Pancreas (tissue), 10 donors: ENCODE measurements around the gene ACAD11. TPM values are rescaled to one million over a fixed set of nuclear protein-coding genes. Genes with fewer than 3 reads are reported as not detected.

Experiments
- ATAC-seq, 4 donors: fragments of 200-7000 bp; cut with Tn5 transposase; one replicate each; pipeline versions ENCODE4 v1.8.0 to v1.9.1; 2020; ENCODE audit warnings: mild to moderate bottlenecking in 4 of 4, moderate library complexity in 4 of 4
- DNase-seq, 6 donors: peaks; one replicate each; pipeline ENCODE4 v3.0.0-alpha.2; 2020
- FAIRE-seq: peaks from 2 replicates; lab custom pipeline; 2012; peaks lifted over from hg19 to GRCh38; lab: Jason Lieb, UNC
- H3K27ac ChIP-seq, 4 donors: fragments of 200-600 bp; sonication (generic); 1 replicate in 3 of 4; 2 replicates in 1 of 4; pipeline versions ENCODE4 v1.5.0 to v1.8.0; 2020
- H3K27me3 ChIP-seq, 4 donors: fragments of 200-600 bp; one replicate each; pipeline ENCODE4 v1.8.0; 2021
- H3K36me3 ChIP-seq, 3 donors: fragments of 200-600 bp; sonication (generic) in 1 of 3; one replicate each; pipeline versions ENCODE4 v1.5.0 to v1.8.0; 2020 to 2021
- H3K4me1 ChIP-seq, 3 donors: fragments of 200-600 bp; one replicate each; pipeline ENCODE4 v1.8.0; 2021
- H3K4me3 ChIP-seq, 4 donors: fragments of 200-600 bp; sonication (generic) in 2 of 4; one replicate each; pipeline versions ENCODE4 v1.5.0 to v1.8.0; 2020 to 2021
- H3K9me3 ChIP-seq, 4 donors: fragments of 200-600 bp; one replicate each; pipeline ENCODE4 v1.8.0; 2021
- CTCF ChIP-seq, 4 donors: fragments of 200-600 bp; sonication (generic) in 3 of 4; IDR thresholded peaks; one replicate each; pipeline versions ENCODE4 v1.5.0 to v1.8.0; 2021; ENCODE audit warnings: antibody characterized with exemption in 4 of 4
- WGBS, 2 donors: extraction: QIAGEN DNeasy Blood & Tissue Kit; methylation state at CpG; one replicate each; pipeline ENCODE4 v1.1.7; 2013; 5-methylcytosine and 5-hydroxymethylcytosine counted together
- intact Hi-C, 3 donors: fragments of 100-400 bp; cut with DNase I; formaldehyde crosslinking; loops; one replicate each; pipeline versions ENCODE4 v1.11.1 to v1.14.2; 2022
- polyA plus RNA-seq, 2 donors: library from polyadenylated mRNA; stranded (reverse); fragments of 200-250 nt; gene quantifications; one replicate each; pipeline ENCODE4 v1.2.3, GENCODE V29; 2013
- total RNA-seq, 6 donors: library from RNA; stranded (reverse); fragmentation: NEBNext Ultra II Directional in 4 of 6; extraction: Animal tissue kit (Norgen Biotek cat#: 25700) in 4 of 6; gene quantifications; one replicate each; pipeline versions ENCODE4 v1.2.1 to v1.2.4, GENCODE V29; 2021 to 2023
- donor health status: healthy with polysubstance abuse.
- donor health status: DM: no; HTN: no; CAD: no; lungs with moderate emphysema.
- donor health status: DM: no; HTN: no; CAD: no.
- donor health status: control.
- donor health status: control.
- donor health status: Bipolar disorder and iron deficiency.
- donor health status: DM: yes; HTN: yes; CAD: no.
- donor health status: DM: no; HTN: no; CAD: no.
- donor health status: DM: no; HTN: no; CAD: no.
- donor health status: DM: yes; HTN: yes; CAD: no.

ACAD11 gene
- total and polyA plus RNA-seq, 8 donors: 6.6 to 31.7 (median 12.4) TPM

- TF ChIP-seq CTCF (IDR thresholded peaks at IDR 0.05): no peak
Observed at GRCh38 chr3:132626955-132627354, 32.7 kb downstream of the ACAD11 start.

GRCh38 chr3:132625613-132626012 lies 34.0 kb downstream of the ACAD11 start:
- Histone ChIP-seq H3K27me3 (no peaks in the 10 kb centered on the region), H3K4me1 (peaks cover 0 to 5% (median 0%) of the 10 kb centered on the region in 3 donors), H3K36me3 (peaks cover 0 to 3% (median 0%) of the 10 kb centered on the region in 3 donors), H3K27ac (no peak overlapping the region), H3K4me3 (no peak overlapping the region), H3K9me3 (no peaks in the 10 kb centered on the region)
- WGBS, 2 donors: 96 to 97% methylated on average over 1 of the region's 1 CpG
- DNase-seq (no peak), ATAC-seq (no peak), FAIRE-seq (no peak)
- intact Hi-C loops: no loop called here
- no peak for TF ChIP-seq CTCF (IDR thresholded peaks at IDR 0.05)

More at GRCh38 chr3:132626955-132627354, 32.7 kb downstream of the ACAD11 start:
- no peaks in the 10 kb centered on the region for H3K27me3 ChIP-seq
- 94 to 95% methylated on average over 6 of the region's 6 CpGs for WGBS, 2 donors
- H3K9me3 ChIP-seq: no peaks in the 10 kb centered on the region
- peaks cover 0 to 5% (median 0%) of the 10 kb centered on the region in 3 donors for H3K4me1 ChIP-seq
- intact Hi-C loops: no loop called here
- H3K4me3 ChIP-seq: no peak overlapping the region
- DNase-seq (no peak), FAIRE-seq (no peak), ATAC-seq (no peak)
- H3K36me3 ChIP-seq: peaks cover 0 to 3% (median 0%) of the 10 kb centered on the region in 3 donors
- no peak overlapping the region for H3K27ac ChIP-seq

GRCh38 chr3:132624790-132625189 lies 34.8 kb downstream of the ACAD11 start:
- WGBS, 2 donors: 96 to 98% methylated on average over 7 of the region's 7 CpGs
- intact Hi-C loops: no loop called here
- no peak for DNase-seq
- no peak for TF ChIP-seq CTCF (IDR thresholded peaks at IDR 0.05)
- H3K9me3 ChIP-seq: no peaks in the 10 kb centered on the region
- H3K4me1 ChIP-seq: peaks cover 0 to 5% (median 0%) of the 10 kb centered on the region in 3 donors
- no peak for FAIRE-seq
- no peak for ATAC-seq
- no peak overlapping the region for H3K27ac ChIP-seq
- H3K27me3 ChIP-seq: no peaks in the 10 kb centered on the region
- H3K36me3 ChIP-seq: peaks cover 0 to 3% (median 0%) of the 10 kb centered on the region in 3 donors
- no peak overlapping the region for H3K4me3 ChIP-seq

- Histone ChIP-seq H3K36me3 (peaks cover 0 to 3% (median 0%) of the 10 kb centered on the region in 3 donors), H3K4me3 (no peak overlapping the region), H3K9me3 (no peaks in the 10 kb centered on the region), H3K27me3 (no peaks in the 10 kb centered on the region), H3K27ac (no peak overlapping the region), H3K4me1 (peaks cover 0 to 4% (median 0%) of the 10 kb centered on the region in 3 donors)
- DNase-seq (no peak), FAIRE-seq (no peak), ATAC-seq (no peak)
- intact Hi-C loops: no loop called here
- WGBS, 2 donors: 67 to 74% methylated on average over 1 of the region's 1 CpG
- TF ChIP-seq CTCF (IDR thresholded peaks at IDR 0.05): no peak
Observed at GRCh38 chr3:132623646-132624045, 36.0 kb downstream of the ACAD11 start.

GRCh38 chr3:132622761-132623160 lies 36.8 kb downstream of the ACAD11 start:
- DNase-seq (no peak), FAIRE-seq (no peak), ATAC-seq (no peak)
- 89 to 93% methylated on average over 1 of the region's 1 CpG for WGBS, 2 donors
- Histone ChIP-seq H3K27me3 (no peaks in the 10 kb centered on the region), H3K4me3 (no peak overlapping the region), H3K36me3 (peaks cover 0 to 3% (median 0%) of the 10 kb centered on the region in 3 donors), H3K9me3 (no peaks in the 10 kb centered on the region), H3K27ac (no peak overlapping the region), H3K4me1 (no peaks in the 10 kb centered on the region)
- intact Hi-C loops: no loop called here
- no peak for TF ChIP-seq CTCF (IDR thresholded peaks at IDR 0.05)
